GM21825 (cell line): ENCODE results near the gene KRTAP12-1.
"Not testable (repeated sequence)": the region's sequence is repeated elsewhere in the genome, so short reads cannot be mapped to it uniquely, and the experiment has no call there.

ENCODE experiments used
- ATAC-seq: cut with Tn5 transposase; IDR thresholded peaks from one replicate; pipeline ENCODE4 v1.9.1; 2021; ENCODE audit warnings: mild to moderate bottlenecking, moderate library complexity; ENCODE audit not compliant: unreplicated experiment

The KRTAP12-1 gene

GRCh38 chr21:44647222-44647552 lies 34.8 kb downstream of the KRTAP12-1 start:
- no peak for ATAC-seq

- not testable (repeated sequence) for ATAC-seq
Measured at GRCh38 chr21:44646366-44647221, 35.4 kb downstream of the KRTAP12-1 start, which contains the start of gene KRTAP10-11. KRTAP10-11 (plus strand) TSS chr21:44646414; CDS start chr21:44646459, 45 bp downstream.

GRCh38 chr21:44644878-44645277 lies 37.1 kb downstream of the KRTAP12-1 start:
- no peak for ATAC-seq

GRCh38 chr21:44643741-44644310 lies 38.1 kb downstream of the KRTAP12-1 start:
- no peak for ATAC-seq

- no peak for ATAC-seq
Measured at GRCh38 chr21:44640761-44641160, 41.2 kb downstream of the KRTAP12-1 start.

- ATAC-seq: no peak
Measured at GRCh38 chr21:44639331-44639655, 42.7 kb downstream of the KRTAP12-1 start.

GRCh38 chr21:44638506-44639330 lies 43.2 kb downstream of the KRTAP12-1 start:
- ATAC-seq: not testable (repeated sequence)

GRCh38 chr21:44637851-44638348 lies 44.1 kb downstream of the KRTAP12-1 start:
- not testable (repeated sequence) for ATAC-seq

- no peak for ATAC-seq
Measured at GRCh38 chr21:44637018-44637850, 44.7 kb downstream of the KRTAP12-1 start, which contains the start of gene KRTAP10-10. KRTAP10-10 (plus strand) TSS chr21:44637356; CDS start chr21:44637418, 62 bp downstream.

- no peak for ATAC-seq
Measured at GRCh38 chr21:44636209-44637017, 45.5 kb downstream of the KRTAP12-1 start.

- no peak for ATAC-seq
Measured at GRCh38 chr21:44632067-44632466, 49.9 kb downstream of the KRTAP12-1 start.
